ENCODE measurements around the gene ASB14.

ASB14 gene

GRCh38 chr3:57230006-57230405, 62.5 kb downstream of the ASB14 start:
- no peak overlapping the region for H3K27ac ChIP-seq (ENCODE audit: extremely low read depth, low read depth, low read length)
- peaks cover 3 to 4% of the 10 kb centered on the region in 2 experiments; a peak in 2 of 3 replicates for H3K36me3 ChIP-seq (ENCODE audit: control insufficient read depth in 2 of 2, insufficient read depth in 1 of 2, low read length in 2 of 2)
- no peaks in the 10 kb centered on the region for H3K9me3 ChIP-seq (ENCODE audit: control insufficient read depth, insufficient read depth, low read depth, low read length)
- TF ChIP-seq ZNF211 (tag by site-specific recombination; IDR thresholded peaks at IDR 0.05; ENCODE audit: low read depth) = no peak
- TF ChIP-seq ZNF629 (tag by site-specific recombination; IDR thresholded peaks at IDR 0.05) = no peak
- no peak for TF ChIP-seq ZNF777 (tag by site-specific recombination; IDR thresholded peaks at IDR 0.05; ENCODE audit: borderline replicate concordance)
- no peak for TF ChIP-seq ZBTB8A (tag by site-specific recombination; IDR thresholded peaks at IDR 0.05)
- TF ChIP-seq ZNF645 (tag by site-specific recombination; IDR thresholded peaks at IDR 0.05) = no peak
- TF ChIP-seq, protein P1, sequence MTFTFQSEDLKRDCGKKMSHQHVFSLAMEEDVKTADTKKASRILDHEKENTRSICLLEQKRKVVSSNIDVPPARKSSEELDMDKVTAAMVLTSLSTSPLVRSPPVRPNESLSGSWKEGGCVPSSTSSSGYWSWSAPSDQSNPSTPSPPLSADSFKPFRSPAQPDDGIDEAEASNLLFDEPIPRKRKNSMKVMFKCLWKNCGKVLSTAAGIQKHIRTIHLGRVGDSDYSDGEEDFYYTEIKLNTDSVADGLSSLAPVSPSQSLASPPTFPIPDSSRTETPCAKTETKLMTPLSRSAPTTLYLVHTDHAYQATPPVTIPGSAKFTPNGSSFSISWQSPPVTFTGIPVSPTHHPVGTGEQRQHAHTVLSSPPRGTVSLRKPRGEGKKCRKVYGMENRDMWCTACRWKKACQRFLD (tag by site-specific recombination; IDR thresholded peaks at IDR 0.05) = no peak
- TF ChIP-seq ZNF10 (tag by site-specific recombination; IDR thresholded peaks at IDR 0.05) = no peak
- no peak for TF ChIP-seq ZNF132 (tag by site-specific recombination; IDR thresholded peaks at IDR 0.05; ENCODE audit: borderline replicate concordance)
- no peak for TF ChIP-seq ZNF37A (tag by site-specific recombination; IDR thresholded peaks at IDR 0.05)
- CTCF ChIA-PET = interaction anchor here (0.7 kb wide), 2 partner anchors 134 to 1851 kb away, joined by 3 to 5 read pairs; no protein-coding TSS in a partner anchor
- POLR2A ChIA-PET = interaction anchor here (0.7 kb wide), 1 partner anchor 528 kb away, joined by 8 read pairs; no protein-coding TSS in a partner anchor
- H3K4me3 ChIP-seq (ENCODE audit: low read depth, low read length) = no peak overlapping the region
- H3K4me1 ChIP-seq (ENCODE audit: control insufficient read depth, insufficient read depth, low read length) = no peaks in the 10 kb centered on the region; the same call in 1 of the 2 replicates

DNA sequence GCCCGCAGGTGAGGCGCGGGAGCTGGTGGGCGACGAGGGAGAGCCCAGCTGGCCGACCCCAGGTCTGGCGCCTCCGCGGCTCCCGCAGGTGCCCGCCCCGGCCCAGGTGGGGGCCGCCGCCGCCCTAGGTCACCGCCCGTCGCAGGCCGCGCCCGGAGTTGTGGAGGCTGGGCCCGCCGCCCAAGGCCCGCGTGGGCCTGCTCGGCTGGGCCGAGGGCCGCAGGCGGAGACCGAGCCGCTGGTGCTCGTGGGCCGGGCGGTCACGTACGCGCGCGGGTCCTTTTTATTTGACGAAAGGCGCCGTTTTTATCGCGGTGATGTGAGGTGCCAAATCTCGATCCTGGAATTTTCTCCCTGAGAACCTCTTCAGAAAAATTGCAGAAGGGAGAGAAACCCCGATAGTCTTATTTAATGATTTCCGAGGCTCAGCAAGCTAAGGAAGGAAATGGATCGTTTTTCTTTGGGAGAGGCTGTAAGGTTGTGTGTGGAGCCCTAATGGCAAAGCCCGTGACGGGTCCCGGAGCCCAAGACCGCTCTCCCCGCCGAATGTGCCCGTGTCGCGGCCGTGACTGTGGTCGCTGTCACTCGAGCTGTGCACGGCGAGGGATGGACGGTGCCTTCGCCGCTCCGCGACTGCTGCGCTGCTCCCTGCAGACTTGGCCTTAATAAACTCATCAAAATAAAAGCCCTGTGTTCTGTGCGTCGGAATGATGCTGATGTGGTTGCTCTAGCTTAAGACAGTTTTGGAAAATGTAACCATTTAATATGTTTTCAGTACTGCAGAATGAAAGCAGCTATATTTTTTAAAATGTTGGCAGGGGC, 64.3 kb downstream of the ASB14 start:
- POLR2A ChIA-PET = interaction anchor here (0.5 to 1.9 kb wide), 4 partner anchors 12 to 369 kb away, joined by 3 to 7 read pairs (median 4); partner anchors contain the start of gene ARF4
- H3K4me1 ChIP-seq (ENCODE audit: control insufficient read depth, insufficient read depth, low read length) = no peaks in the 10 kb centered on the region; the same call in 1 of the 2 replicates
- peak overlapping the region; percentile 88 for H3K4me3 ChIP-seq (ENCODE audit: low read depth, low read length)
- no peaks in the 10 kb centered on the region for H3K9me3 ChIP-seq (ENCODE audit: control insufficient read depth, insufficient read depth, low read depth, low read length)
- peak overlapping the region; percentile 90 for H3K27ac ChIP-seq (ENCODE audit: extremely low read depth, low read depth, low read length)
- H3K36me3 ChIP-seq (ENCODE audit: control insufficient read depth in 2 of 2, insufficient read depth in 1 of 2, low read length in 2 of 2) = peaks cover 3 to 4% of the 10 kb centered on the region in 2 experiments; a peak in 2 of 3 replicates
- CTCF ChIA-PET = interaction anchor here (1.2 kb wide), 1 partner anchor 233 kb away, joined by 4 read pairs; no protein-coding TSS in a partner anchor
- TF ChIP-seq KLF7 (tag by site-specific recombination; IDR thresholded peaks at IDR 0.05; ENCODE audit: borderline replicate concordance) (no peak), ZNF223 (tag by site-specific recombination; IDR thresholded peaks at IDR 0.05) (no peak), RBAK (tag by site-specific recombination; IDR thresholded peaks at IDR 0.05) (no peak), ZBTB6 (tag by site-specific recombination; IDR thresholded peaks at IDR 0.05) (no peak), ZNF791 (tag by site-specific recombination; IDR thresholded peaks at IDR 0.05) (no peak), ZBTB8A (tag by site-specific recombination; IDR thresholded peaks at IDR 0.05) (peak; percentile 62), ZNF133 (tag by site-specific recombination; IDR thresholded peaks at IDR 0.05) (no peak), ZNF529 (tag by site-specific recombination; IDR thresholded peaks at IDR 0.05; ENCODE audit: insufficient replicate concordance) (no peak), ZNF121 (tag by site-specific recombination; IDR thresholded peaks at IDR 0.05) (no peak), TSHZ1 (tag by site-specific recombination; IDR thresholded peaks at IDR 0.05; ENCODE audit: borderline replicate concordance) (no peak), ZBTB17 (tag by site-specific recombination; IDR thresholded peaks at IDR 0.05) (peak; percentile 67), BCL11B (tag by site-specific recombination; IDR thresholded peaks at IDR 0.05; ENCODE audit: low read depth) (no peak), MYNN (tag by site-specific recombination; IDR thresholded peaks at IDR 0.05; ENCODE audit: borderline replicate concordance) (peak; percentile 98)
- TF ChIP-seq, protein P2, sequence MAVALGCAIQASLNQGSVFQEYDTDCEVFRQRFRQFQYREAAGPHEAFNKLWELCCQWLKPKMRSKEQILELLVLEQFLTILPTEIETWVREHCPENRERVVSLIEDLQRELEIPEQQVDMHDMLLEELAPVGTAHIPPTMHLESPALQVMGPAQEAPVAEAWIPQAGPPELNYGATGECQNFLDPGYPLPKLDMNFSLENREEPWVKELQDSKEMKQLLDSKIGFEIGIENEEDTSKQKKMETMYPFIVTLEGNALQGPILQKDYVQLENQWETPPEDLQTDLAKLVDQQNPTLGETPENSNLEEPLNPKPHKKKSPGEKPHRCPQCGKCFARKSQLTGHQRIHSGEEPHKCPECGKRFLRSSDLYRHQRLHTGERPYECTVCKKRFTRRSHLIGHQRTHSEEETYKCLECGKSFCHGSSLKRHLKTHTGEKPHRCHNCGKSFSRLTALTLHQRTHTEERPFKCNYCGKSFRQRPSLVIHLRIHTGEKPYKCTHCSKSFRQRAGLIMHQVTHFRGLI (tag by site-specific recombination; IDR thresholded peaks at IDR 0.05) = no peak
- TF ChIP-seq, protein P3, sequence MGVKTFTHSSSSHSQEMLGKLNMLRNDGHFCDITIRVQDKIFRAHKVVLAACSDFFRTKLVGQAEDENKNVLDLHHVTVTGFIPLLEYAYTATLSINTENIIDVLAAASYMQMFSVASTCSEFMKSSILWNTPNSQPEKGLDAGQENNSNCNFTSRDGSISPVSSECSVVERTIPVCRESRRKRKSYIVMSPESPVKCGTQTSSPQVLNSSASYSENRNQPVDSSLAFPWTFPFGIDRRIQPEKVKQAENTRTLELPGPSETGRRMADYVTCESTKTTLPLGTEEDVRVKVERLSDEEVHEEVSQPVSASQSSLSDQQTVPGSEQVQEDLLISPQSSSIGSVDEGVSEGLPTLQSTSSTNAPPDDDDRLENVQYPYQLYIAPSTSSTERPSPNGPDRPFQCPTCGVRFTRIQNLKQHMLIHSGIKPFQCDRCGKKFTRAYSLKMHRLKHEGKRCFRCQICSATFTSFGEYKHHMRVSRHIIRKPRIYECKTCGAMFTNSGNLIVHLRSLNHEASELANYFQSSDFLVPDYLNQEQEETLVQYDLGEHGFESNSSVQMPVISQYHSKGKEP (tag by site-specific recombination; IDR thresholded peaks at IDR 0.05) = no peak

All from HEK293 (cell line).